SH-SY5Y (cell line): ENCODE measurements around the gene ACVR1C.

Experiments used
- GATA2 ChIP-seq: IDR thresholded peaks from 2 replicates; pipeline ENCODE4 v1.6.1; 2011; ENCODE audit warnings: mild to moderate bottlenecking, low read depth, low read length
- GATA3 ChIP-seq: IDR thresholded peaks from 2 replicates; pipeline ENCODE4 v1.6.1; 2011; ENCODE audit warnings: low read depth, mild to moderate bottlenecking, low read length, moderate library complexity

Gene ACVR1C

DNA sequence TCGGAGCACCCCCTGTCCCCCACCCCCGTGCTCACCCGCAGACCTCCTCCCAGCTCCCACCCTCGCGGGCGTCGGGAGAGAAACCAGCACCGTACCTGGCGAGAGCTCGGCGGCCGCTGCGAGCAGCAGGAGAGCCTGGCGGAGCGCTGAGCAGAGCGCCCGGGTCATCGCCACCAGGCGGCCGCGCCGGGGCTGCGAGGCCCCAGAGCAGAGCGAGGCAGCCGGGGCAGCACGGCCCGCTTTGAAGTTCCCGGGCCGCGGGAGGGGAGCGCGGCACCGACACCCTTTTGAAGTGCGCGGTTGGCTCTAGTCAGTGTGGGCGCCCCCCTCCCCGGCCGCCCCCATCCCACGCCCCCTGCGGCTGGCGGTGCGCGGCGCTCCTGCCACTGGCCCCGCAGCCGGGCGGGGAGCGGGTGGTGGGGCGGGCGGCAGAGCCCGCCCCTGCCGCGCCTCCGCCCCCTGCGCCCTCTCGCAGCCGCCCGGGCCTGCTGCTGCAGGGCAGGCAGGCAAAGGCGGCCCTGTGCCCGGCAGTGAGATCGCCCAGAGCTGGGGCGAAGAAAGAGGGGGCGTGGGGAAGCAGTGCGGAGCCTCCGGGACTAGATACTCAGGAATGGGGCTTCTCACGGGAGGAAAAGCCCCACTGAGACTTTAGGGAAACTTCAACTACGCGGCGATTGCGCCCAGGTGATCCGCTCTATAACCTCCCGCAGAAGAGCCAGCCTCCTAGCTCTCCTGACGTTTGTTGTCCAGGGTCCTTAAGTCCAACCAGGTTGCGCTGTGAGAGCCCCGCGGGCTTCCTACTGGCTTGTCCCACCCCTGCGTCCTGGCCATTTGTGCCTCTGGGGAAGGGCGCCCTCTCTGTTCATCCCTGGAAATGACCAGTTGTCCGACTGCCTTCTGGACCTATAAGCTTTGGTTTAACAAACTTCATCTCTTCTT, at the start of gene ACVR1C:
ACVR1C (minus strand) TSS at position 388 of the 939 bp plus-strand sequence; CDS start at position 168, 220 bp downstream.
- TF ChIP-seq GATA3 (no peak), GATA2 (no peak)

DNA sequence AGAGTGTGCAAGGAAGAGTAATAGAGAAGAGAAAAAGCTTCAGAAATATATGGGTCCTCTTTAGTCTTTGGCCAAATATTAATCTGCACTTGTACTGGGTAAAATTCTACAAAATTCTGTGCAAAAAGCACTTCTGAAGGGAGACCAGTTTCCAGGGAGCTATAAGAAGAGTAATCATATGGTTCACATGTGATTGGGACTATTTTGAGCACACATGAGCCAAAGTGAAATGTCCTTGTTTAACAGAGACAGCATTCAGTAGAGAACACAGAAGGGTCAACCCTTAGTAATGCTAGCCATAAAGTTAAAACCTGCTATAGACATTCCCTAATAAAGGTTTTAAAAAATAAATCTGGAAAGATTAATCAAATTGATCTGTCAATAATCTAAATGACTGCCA, 49.3 kb upstream of the ACVR1C start:
- TF ChIP-seq GATA2: no peak
- no peak for TF ChIP-seq GATA3

DNA sequence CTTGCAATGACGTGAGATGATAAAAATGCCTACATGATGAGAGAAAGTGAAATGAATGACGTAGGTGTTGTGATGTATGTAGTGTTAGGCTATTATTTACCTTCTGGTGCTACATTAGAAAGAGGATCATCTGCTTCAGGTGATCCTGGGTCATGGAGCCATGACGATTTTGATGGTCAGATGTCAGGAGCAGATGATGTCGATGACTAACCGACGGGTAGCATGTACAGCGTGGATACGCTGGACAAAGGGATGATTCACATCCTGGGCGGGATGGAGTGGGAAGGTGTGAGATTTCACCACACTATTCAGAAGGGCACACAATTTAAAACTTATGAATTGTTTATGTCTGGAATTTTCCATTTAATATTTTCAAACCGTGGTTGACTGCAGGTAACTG, 43.5 kb upstream of the ACVR1C start:
- no peak for TF ChIP-seq GATA3
- no peak for TF ChIP-seq GATA2

DNA sequence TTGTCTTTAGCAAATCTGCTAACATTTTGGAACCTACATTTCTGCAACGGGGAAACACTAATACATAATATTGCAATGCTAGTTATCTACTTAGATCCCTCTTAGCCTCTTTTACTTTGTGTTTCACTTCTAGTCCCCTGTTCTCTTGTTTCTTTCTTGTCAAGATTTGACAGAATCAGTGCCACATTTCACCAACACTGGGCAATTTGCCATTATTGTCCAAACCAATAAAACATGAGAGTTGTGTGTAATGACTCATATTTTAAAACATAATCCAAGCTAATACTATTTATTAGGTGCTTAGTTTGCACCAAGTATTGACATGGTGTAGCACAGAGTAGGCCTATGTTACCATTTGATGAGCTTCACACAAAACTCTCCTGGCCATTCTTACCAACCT, 33.7 kb upstream of the ACVR1C start:
- TF ChIP-seq GATA3 (no peak), GATA2 (no peak)

DNA sequence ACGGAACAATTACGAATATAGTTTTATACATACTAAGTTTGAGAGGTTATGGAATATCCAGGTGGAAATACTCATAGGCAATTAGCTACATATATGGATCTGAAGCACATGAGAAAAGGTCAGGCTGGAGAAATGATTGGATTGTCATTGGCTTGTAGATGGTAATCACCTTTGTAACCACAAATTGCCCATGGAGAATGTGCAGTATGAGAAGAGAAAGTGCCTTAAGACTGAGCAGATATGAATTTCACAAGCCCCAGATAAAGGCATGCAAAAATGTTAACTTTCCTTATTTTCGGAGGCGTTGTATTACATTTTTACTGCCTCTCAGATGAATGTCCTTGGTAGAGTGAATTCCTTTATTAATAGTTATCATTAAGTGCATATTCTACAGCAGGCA, 33.1 kb upstream of the ACVR1C start:
- TF ChIP-seq GATA2: no peak
- TF ChIP-seq GATA3: no peak

DNA sequence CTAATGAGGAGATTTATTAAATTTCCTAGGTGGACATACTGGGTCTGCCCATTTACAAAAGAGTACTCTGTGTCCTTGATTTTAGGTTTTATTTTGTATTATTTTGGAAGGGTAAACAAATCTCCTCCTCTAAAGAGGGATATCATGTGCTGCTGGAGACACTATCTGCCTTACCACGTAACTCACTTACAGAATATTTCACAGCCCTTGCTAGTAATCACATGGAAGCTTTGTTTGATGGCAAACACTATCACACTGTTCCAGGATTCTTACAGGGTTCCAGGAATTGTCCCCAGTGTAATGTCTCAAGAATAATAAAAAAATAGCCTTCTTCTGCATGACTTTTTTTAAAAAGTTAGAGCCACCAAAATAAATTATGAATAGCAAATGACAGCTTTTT, 29.2 kb upstream of the ACVR1C start:
- TF ChIP-seq GATA3: no peak
- no peak for TF ChIP-seq GATA2

DNA sequence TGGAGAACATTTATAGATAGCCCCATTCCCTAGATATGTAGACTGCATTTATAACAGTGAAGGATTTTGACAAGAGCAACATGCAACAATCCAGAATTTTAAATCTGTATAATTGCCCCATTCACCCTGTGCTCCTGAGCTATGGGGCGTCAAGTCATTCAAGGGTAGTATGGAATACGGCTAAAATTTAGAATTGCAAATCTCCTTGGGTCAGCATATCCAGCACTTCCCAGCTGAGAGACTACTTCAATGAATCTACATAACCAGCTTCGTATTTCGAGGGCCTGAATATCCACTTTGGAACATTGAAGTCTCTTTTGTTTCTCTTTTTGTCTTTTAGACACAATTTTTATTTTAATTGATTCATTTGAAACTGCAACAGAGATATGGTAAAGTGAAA, 28.4 kb upstream of the ACVR1C start:
- TF ChIP-seq GATA2: no peak
- TF ChIP-seq GATA3: no peak

DNA sequence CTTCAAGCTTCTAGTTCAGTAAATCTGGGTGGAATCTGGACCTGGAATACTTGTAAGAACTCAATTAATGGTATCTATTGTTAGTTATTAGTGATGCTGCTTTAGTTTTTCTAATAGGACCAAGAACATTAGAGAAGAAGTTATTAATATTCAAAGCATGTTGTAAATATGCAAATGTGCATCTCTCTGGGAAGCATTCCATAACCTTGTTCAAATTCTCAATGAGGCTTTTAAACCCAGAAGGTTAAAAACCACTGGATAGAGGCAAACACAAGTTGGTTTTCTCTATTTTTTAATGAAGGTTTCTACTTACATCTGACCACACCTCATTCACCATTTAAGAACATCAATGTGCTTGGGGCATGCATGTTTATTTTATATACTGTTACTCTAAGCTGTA, 16.1 kb upstream of the ACVR1C start:
- TF ChIP-seq GATA2: no peak
- TF ChIP-seq GATA3: no peak

DNA sequence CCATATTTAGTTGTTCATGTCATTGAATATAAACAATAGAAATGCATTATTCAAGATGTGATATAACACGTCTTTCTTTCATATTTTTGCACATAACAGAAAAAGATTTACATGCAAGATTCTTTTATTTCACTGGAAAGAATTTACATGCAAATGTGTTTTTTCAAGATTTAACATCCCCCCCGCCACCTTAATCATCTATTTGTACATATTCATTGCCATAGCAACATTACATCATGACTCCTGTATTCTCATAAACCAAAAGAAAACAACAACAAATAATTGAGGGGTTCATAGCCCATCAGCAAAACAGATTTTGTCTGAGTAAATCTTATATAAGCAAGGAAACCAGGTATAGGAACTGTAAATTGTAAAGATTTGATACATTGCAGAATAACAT, 3.2 kb upstream of the ACVR1C start:
- TF ChIP-seq GATA3 (no peak), GATA2 (no peak)

DNA sequence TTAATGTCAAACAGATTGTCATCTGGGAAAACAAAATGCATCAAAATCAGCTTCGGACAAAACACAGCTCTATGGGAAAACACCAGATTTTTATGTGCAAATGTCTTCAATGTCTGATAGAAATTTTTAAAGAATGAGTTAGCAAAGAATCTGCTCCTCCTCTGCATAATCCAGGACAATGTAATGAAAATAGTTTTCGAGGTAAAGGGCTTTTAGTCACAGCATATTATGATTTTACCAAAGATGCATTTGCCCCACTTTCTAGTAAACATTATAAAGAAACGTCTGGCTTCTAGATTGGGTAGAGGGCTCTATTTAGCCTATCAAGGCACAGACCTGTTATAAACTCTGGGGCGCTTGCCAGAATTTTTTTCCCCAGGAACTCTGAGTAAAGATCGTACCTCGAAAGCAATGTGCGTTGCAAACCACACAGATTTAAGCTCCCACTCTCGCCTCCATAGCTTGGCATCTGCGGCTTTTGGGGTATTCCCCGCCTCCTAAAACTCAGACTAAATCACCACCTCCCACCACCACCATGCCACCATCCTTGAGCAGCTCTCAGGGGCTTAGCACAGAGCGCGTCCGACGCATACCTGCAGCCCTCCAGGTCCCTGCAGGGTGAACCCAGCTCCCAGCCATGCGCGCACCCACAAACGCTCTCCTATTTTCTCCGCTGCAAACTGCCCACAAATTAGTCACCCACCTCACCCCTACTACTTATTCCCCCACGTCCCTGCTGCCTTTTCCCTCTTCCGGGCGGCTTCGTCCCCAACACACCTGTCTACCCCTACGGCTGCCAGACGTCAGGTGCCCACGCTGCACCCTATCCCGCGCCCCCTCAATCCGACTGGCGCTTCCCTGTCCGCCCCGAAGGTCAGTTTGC, 829 bp downstream of the ACVR1C start:
- TF ChIP-seq GATA2: no peak
- TF ChIP-seq GATA3: no peak

DNA sequence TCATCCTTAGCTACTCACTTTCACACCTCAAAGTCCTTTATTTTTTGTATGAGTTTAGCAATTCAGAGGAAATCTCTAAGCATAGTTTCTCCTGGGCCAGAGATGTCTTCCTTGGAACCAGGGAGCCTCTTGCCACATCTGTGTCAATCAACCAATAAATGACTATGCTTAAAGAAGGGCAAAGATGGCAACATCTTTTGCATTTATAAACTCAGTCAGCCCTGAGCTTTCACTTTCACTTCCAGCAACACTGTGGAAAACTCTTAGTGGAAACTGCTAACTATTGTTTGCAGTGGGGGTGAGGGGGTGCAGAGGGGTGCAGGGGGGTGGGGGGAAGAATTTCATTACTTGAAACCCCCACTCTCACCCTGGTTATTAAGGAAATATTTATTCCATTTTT, 3.4 kb downstream of the ACVR1C start:
- TF ChIP-seq GATA2 (no peak), GATA3 (no peak)

DNA sequence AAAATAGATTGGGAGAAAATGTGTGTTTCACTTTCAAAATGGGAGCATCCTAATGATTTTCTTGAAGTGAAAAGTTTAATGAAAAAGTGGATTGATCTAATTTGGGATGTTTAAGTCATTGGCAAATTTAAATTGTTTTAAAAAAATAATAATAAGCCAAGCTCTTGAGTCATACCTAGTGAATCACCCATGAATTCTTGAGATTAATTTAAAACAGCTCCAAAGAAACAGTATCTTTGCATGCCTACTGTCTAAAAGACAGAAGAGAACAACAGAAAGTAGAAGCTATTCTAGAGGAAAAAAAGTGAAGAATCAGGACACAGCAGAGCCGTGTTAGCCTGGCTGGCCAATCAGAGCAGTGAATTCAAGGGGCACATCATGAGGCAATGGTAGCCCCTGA, 7.7 kb downstream of the ACVR1C start:
- TF ChIP-seq GATA3: no peak
- no peak for TF ChIP-seq GATA2

DNA sequence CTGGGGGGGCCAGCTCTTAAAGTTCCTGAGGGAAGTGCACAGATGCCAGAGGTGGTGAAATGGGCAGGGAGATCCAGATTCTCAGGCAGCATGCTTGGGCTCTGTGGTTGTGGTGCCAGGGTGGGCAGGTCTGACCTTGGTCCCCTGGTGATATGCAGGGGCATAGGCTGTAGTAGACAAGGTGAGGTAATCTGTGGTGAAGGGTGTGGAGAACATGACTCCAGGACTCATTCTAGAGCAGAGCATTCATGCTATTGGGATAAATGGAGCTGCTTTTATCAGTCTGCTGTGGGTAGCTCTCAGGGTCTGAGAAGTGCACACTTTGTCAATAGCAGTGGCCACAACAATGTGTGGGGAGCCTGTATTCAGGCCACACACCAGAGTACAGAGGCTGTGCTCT, 16.9 kb downstream of the ACVR1C start:
- TF ChIP-seq GATA3: no peak
- no peak for TF ChIP-seq GATA2

DNA sequence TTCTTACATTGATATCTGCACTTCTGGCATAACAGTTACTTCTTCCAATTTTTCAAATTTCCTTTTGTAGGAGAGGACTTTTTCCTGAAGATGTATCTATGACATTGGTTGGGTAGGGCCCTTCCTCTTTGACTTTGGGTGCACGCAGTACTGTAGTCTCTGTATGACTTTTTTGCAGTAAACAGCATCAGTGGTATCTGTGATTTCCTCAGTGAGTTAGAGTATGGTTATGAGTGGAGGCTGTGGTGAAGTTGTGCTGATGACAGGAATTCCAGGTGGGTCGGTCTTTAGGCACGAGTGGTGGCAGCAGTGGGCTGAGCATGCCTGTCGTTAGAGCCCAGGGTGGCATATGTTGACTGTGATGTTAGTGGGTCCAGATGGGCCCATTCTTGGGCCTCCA, 17.6 kb downstream of the ACVR1C start:
- TF ChIP-seq GATA2 (no peak), GATA3 (no peak)

DNA sequence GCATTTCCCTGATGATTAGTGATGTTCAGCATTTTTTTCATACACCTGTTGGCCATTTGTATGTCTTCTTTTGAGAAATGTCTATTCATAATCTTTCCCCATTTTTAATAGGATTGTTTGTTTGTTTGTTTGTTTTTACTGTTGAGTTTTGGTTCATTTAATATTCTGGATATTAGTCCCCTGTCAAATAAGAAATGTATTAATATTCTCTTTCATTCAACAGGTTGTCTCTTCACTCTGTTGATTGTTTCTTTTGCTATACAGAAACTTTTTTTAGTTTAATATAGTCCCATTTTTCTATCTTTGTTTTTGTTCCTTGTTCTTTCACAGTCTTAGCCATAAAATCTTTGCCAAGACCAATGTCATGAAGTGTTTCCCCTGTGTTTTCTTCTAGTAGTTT, 22.1 kb downstream of the ACVR1C start:
- TF ChIP-seq GATA2 (no peak), GATA3 (no peak)

DNA sequence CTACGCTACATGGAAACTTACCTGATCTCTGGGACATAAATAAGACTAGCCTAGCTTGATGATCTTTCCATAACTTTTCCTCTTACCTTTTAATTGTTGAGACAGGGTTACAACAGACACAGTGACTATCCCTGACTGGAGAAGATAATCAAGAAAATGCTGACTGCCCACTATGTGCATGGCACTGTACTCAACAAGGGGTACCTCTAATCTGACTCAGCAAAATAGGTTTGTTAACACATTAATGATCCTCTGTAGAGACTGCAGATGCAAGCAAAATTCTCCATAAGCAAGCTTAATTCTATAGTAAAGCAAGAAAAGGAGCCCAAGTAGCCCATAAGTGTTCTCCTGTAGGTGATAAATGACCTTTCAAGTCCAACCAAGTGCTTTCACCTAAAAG, 25.5 kb downstream of the ACVR1C start:
- no peak for TF ChIP-seq GATA2
- TF ChIP-seq GATA3: no peak
